Tibial nerve (tissue), 3 donors: Measurements from ENCODE around the gene TAF11L14.

Experiments used
- POLR2A ChIP-seq, 2 donors: fragments of 450-650 bp; IDR thresholded peaks; one replicate each; pipeline ENCODE4 v1.6.1; 2017; ENCODE audit warnings: antibody characterized with exemption in 2 of 2, mild to moderate bottlenecking in 2 of 2, moderate library complexity in 2 of 2
- TF ChIP-seq, protein P1 (sequence below), 5 experiments: fragments of 200-600 bp in 3 of 5; fragments of 450-650 bp in 2 of 5; sonication (generic) in 3 of 5; IDR thresholded peaks; one replicate each; pipeline ENCODE4 v1.5.1; 2016 to 2019; ENCODE audit warnings: antibody characterized with exemption in 5 of 5, mild to moderate bottlenecking in 3 of 5, moderate library complexity in 2 of 5

DNA sequence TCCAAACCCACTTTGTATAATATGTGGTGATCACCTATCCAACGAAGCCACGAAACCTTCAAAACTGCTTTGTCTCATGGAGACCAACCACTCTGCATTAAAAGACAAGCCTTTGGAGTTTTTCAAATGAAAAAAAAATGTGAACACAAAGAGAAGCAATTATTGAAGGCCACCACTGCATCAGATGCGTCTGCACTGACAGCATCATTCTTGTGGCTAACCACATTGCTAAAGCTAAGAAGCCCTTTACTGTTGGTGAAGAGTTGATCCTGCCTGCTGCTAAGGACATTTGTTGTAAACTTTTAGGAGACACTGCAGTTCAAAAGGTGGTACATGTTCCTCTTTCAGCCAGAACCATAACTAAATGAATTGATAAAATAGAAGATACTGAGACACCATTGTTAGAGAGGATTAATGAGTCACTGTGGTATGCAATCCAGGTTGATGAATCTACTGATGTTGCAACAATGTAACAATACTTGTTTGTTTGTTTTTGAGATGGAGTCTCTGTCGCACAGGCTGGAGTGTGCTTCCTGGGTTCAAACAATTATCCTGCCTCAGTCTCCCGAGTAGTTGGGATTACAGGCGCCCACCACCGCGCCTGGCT, 45.4 kb downstream of the TAF11L14 start:
- TF ChIP-seq, protein P1, sequence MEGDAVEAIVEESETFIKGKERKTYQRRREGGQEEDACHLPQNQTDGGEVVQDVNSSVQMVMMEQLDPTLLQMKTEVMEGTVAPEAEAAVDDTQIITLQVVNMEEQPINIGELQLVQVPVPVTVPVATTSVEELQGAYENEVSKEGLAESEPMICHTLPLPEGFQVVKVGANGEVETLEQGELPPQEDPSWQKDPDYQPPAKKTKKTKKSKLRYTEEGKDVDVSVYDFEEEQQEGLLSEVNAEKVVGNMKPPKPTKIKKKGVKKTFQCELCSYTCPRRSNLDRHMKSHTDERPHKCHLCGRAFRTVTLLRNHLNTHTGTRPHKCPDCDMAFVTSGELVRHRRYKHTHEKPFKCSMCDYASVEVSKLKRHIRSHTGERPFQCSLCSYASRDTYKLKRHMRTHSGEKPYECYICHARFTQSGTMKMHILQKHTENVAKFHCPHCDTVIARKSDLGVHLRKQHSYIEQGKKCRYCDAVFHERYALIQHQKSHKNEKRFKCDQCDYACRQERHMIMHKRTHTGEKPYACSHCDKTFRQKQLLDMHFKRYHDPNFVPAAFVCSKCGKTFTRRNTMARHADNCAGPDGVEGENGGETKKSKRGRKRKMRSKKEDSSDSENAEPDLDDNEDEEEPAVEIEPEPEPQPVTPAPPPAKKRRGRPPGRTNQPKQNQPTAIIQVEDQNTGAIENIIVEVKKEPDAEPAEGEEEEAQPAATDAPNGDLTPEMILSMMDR (IDR thresholded peaks at IDR 0.05), result no peak
- TF ChIP-seq POLR2A (IDR thresholded peaks at IDR 0.05), result no peak
